Esophagus muscularis mucosa (tissue), 4 donors: ENCODE results near the gene RTEL1. TPM values are rescaled to one million over a fixed set of nuclear protein-coding genes. Genes with fewer than 3 reads are reported as not detected.
"Not testable (repeated sequence)": the region's sequence is repeated elsewhere in the genome, so short reads cannot be mapped to it uniquely, and the experiment has no call there.

Experiments used
- DNase-seq: peaks from one replicate; pipeline ENCODE4 v3.0.0-alpha.2; 2017; ENCODE audit errors: extremely low spot score
- H3K27ac ChIP-seq, 4 donors: fragments of 200-600 bp; sonication (generic); replicated peaks in 1 of 4; 1 replicate in 3 of 4; 2 replicates in 1 of 4; pipeline ENCODE4 v1.5.1; 2016 to 2019; ENCODE audit warnings: mild to moderate bottlenecking in 1 of 4
- H3K27me3 ChIP-seq, 4 donors: fragments of 200-600 bp; sonication (generic); one replicate each; pipeline versions ENCODE4 v1.5.1 to v1.6.0; 2016 to 2019
- H3K36me3 ChIP-seq, 4 donors: fragments of 200-600 bp; sonication (generic); one replicate each; pipeline ENCODE4 v1.5.1; 2016 to 2019
- H3K4me1 ChIP-seq, 4 donors: fragments of 200-600 bp; sonication (generic); one replicate each; pipeline ENCODE4 v1.5.1; 2016 to 2019
- H3K4me3 ChIP-seq, 4 donors: fragments of 200-600 bp; sonication (generic); 1 replicate in 2 of 4; 2 replicates in 2 of 4; pipeline ENCODE4 v1.5.1; 2016 to 2019; ENCODE audit warnings: mild to moderate bottlenecking in 4 of 4, moderate library complexity in 1 of 4
- H3K9me3 ChIP-seq, 4 donors: fragments of 200-600 bp; sonication (generic); 1 replicate in 3 of 4; 2 replicates in 1 of 4; pipeline ENCODE4 v1.5.1; 2016 to 2019
- CTCF ChIP-seq, 3 experiments: fragments of 200-600 bp in 2 of 3; fragments of 450-650 bp in 1 of 3; sonication (generic) in 2 of 3; IDR thresholded peaks; one replicate each; pipeline ENCODE4 v1.5.1; 2017 to 2019; ENCODE audit warnings: antibody characterized with exemption in 3 of 3, mild to moderate bottlenecking in 2 of 3, moderate library complexity in 1 of 3
- EP300 ChIP-seq: sonication (generic); formaldehyde crosslinking; IDR thresholded peaks from one replicate; pipeline ENCODE4 v1.6.1; 2017; ENCODE audit warnings: antibody characterized with exemption
- POLR2A ChIP-seq: fragments of 450-650 bp; IDR thresholded peaks from one replicate; pipeline ENCODE4 v1.6.1; 2017; ENCODE audit warnings: antibody characterized with exemption, moderate library complexity, mild to moderate bottlenecking, low read depth
- POLR2AphosphoS5 ChIP-seq, 2 donors: sonication (generic); formaldehyde crosslinking; IDR thresholded peaks; one replicate each; pipeline ENCODE4 v1.6.1; 2017; ENCODE audit warnings: antibody characterized with exemption in 2 of 2
- WGBS: methylation state at CpG from one replicate; pipeline ENCODE4 v1.1.5; 2018; 5-methylcytosine and 5-hydroxymethylcytosine counted together
- intact Hi-C: fragments of 100-400 bp; cut with DNase I; formaldehyde crosslinking; loops from one replicate; pipeline ENCODE4 v1.15.1; 2023
- total RNA-seq, 4 donors: library from RNA; depleted of rRNA; stranded (reverse); fragments of >200 nt; gene quantifications; one replicate each; pipeline versions ENCODE4 v1.1.0 to v1.2.1, GENCODE V29; 2016

The RTEL1 gene
- total RNA-seq, 4 donors from 2014 or later, result 8.4 to 13.4 (median 9.6) TPM

- WGBS, result 62% methylated on average over 5 of the region's 8 CpGs
- Histone ChIP-seq H3K27ac (peak overlapping the region; percentile 45 to 62 (median 52)), H3K4me3 (peak overlapping the region; percentile 45 to 61 (median 56))
Measured at GRCh38 chr20:63640086-63640485, 18.0 kb upstream of the RTEL1 start.

DNA sequence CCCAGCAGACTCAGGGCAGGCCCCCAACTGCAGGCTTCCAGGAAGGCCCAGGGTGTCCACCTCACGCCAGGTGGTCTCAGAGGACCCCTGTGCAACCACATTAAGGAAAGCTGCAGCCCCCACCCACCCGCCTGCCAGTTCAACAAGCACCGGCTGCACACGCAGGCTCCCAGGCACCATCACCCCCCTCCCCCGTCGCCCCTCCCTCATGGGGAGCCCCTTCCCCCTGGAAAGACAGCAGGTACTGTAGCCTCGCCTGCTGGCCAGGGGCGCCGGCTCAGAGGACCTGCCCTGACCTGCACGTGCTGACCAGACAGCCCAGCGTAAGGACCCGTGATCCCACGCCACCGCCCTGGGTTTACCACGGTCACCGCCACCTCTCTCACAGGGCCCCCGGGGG lies 17.4 kb upstream of the RTEL1 start:
- H3K36me3 ChIP-seq, DNase-seq, H3K9me3 ChIP-seq, H3K27me3 ChIP-seq, intact Hi-C loops: not testable (repeated sequence)
- Histone ChIP-seq H3K27ac (peak overlapping the region in 1 of 4 donors; percentile 53), H3K4me3 (peak overlapping the region; percentile 45 to 61 (median 56)), H3K4me1 (peaks cover 7 to 32% (median 21%) of the 10 kb centered on the region in 4 donors)
- WGBS, result 83% methylated on average over 1 of the region's 17 CpGs

More at GRCh38 chr20:63640086-63640485, 18.0 kb upstream of the RTEL1 start:
- Histone ChIP-seq H3K36me3 (no peaks in the 10 kb centered on the region), H3K27me3 (no peaks in the 10 kb centered on the region), H3K4me1 (peaks cover 7 to 32% (median 21%) of the 10 kb centered on the region in 4 donors), H3K9me3 (no peaks in the 10 kb centered on the region)
- intact Hi-C loops, result no loop called here
- no peak for DNase-seq
- TF ChIP-seq EP300 (no peak), CTCF (IDR thresholded peaks at IDR 0.05) (no peak), POLR2A (no peak), POLR2AphosphoS5 (IDR thresholded peaks at IDR 0.05) (no peak)

- intact Hi-C loops, result no loop called here
Measured at GRCh38 chr20:63641146-63641791, 16.8 kb upstream of the RTEL1 start.

DNA sequence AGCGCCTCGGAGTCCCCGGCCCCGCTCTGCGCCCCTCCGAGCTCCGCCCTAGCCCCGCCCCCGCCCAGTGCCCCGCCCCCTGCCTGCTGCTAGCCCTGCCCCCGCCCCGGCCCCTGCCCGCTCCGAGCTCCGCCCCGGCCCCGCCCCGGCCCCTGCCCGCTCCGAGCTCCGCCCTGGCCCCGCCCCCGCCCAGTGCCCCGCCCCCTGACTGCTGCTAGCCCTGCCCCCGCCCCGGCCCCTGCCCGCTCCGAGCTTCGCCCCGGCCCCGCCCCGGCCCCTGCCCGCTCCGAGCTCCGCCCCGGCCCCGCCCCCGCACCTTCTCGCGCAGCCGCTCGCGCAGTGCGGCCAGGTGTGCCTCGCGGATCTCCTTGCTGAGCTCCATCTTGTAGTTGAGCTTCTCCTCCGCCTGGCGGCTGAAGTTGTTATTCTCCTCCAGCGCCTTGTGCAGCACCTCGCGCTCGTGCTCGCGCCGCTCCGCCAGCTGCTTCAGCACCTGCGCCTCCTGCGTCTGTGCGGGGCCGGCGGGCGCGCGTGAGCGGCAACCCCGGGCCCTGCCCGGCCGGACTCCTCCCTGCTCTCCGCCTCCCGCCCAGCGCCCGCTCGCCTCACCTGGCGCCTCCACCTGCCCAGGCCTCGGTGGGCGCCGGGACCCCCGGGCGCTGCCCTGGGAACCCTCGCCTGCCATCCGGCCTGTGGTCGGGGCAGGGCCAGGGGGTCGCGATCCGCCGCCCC lies 16.2 kb upstream of the RTEL1 start:
- Histone ChIP-seq H3K4me1 (peaks cover 7 to 32% (median 21%) of the 10 kb centered on the region in 4 donors), H3K27me3 (no peaks in the 10 kb centered on the region), H3K4me3 (peak overlapping the region; percentile 54 to 69 (median 62)), H3K9me3 (no peaks in the 10 kb centered on the region), H3K36me3 (no peaks in the 10 kb centered on the region), H3K27ac (peak overlapping the region; percentile 74 to 85 (median 79))
- TF ChIP-seq EP300, result no peak
- TF ChIP-seq POLR2AphosphoS5 (IDR thresholded peaks at IDR 0.05), result peak in 1 of 2 donors; percentile 29
- peak; percentile 24 to 52 (median 31) for TF ChIP-seq CTCF (IDR thresholded peaks at IDR 0.05)
- intact Hi-C loops, result no loop called here
- DNase-seq, result peak; percentile 98
- no CpG with 5 or more reads among the region's 86 CpGs for WGBS

More at GRCh38 chr20:63641146-63641791, 16.8 kb upstream of the RTEL1 start:
- Histone ChIP-seq H3K27ac (peak overlapping the region; percentile 68 to 85 (median 76)), H3K4me3 (peak overlapping the region; percentile 54 to 69 (median 59)), H3K9me3 (no peaks in the 10 kb centered on the region), H3K36me3 (no peaks in the 10 kb centered on the region), H3K4me1 (peaks cover 7 to 32% (median 21%) of the 10 kb centered on the region in 4 donors), H3K27me3 (no peaks in the 10 kb centered on the region)
- no peak for TF ChIP-seq CTCF (IDR thresholded peaks at IDR 0.05)
- no peak for TF ChIP-seq EP300
- peak in 1 of 2 donors; percentile 36 for TF ChIP-seq POLR2AphosphoS5 (IDR thresholded peaks at IDR 0.05)
- TF ChIP-seq POLR2A, result peak; percentile 21
- 15% methylated on average over 18 of the region's 47 CpGs for WGBS
- DNase-seq, result no peak

GRCh38 chr20:63642527-63643247 lies 15.4 kb upstream of the RTEL1 start:
- H3K36me3 ChIP-seq, result no peaks in the 10 kb centered on the region
- WGBS, result 92% methylated on average over 13 of the region's 29 CpGs
- peak overlapping the region; percentile 54 to 69 (median 62) for H3K4me3 ChIP-seq
- intact Hi-C loops, result no loop called here
- peaks cover 7 to 32% (median 21%) of the 10 kb centered on the region in 4 donors for H3K4me1 ChIP-seq
- TF ChIP-seq CTCF (IDR thresholded peaks at IDR 0.05), result no peak
- TF ChIP-seq POLR2AphosphoS5 (IDR thresholded peaks at IDR 0.05), result no peak
- no peak for TF ChIP-seq POLR2A
- TF ChIP-seq EP300, result no peak
- no peaks in the 10 kb centered on the region for H3K27me3 ChIP-seq
- no peaks in the 10 kb centered on the region for H3K9me3 ChIP-seq
- H3K27ac ChIP-seq, result peak overlapping the region; percentile 42 to 81 (median 64)
- no peak for DNase-seq
